GM19240 (cell line): ENCODE measurements around the gene TSPAN1.
A peak's percentile ranks its signal among the peaks of the same experiment; 100 is the strongest.

Experiments used
- DNase-seq: peaks from one replicate; pipeline ENCODE4 v3.0.0; 2011; ENCODE audit warnings: low spot score; ENCODE audit not compliant: insufficient read length

Gene TSPAN1

GRCh38 chr1:46160212-46160611 is 14.7 kb upstream of the TSPAN1 start:
- DNase-seq: no peak

GRCh38 chr1:46166521-46167462 is 8.1 kb upstream of the TSPAN1 start:
- DNase-seq: no peak

- DNase-seq: no peak
Observed at GRCh38 chr1:46168477-46168876, 6.4 kb upstream of the TSPAN1 start.

- no peak for DNase-seq
Observed at GRCh38 chr1:46169811-46170454, 5.0 kb upstream of the TSPAN1 start.

GRCh38 chr1:46171351-46171750 is 3.5 kb upstream of the TSPAN1 start:
- DNase-seq: no peak

GRCh38 chr1:46171871-46172270 is 3.0 kb upstream of the TSPAN1 start:
- DNase-seq: no peak

GRCh38 chr1:46172321-46172720 is 2.6 kb upstream of the TSPAN1 start:
- no peak for DNase-seq

GRCh38 chr1:46173361-46173856 is 1.5 kb upstream of the TSPAN1 start:
- no peak for DNase-seq

- no peak for DNase-seq
Observed at GRCh38 chr1:46175243-46175642, 356 bp downstream of the TSPAN1 start.

- no peak for DNase-seq
Observed at GRCh38 chr1:46176211-46176865, 1.5 kb downstream of the TSPAN1 start, which contains the start of gene P3R3URF. Gene P3R3URF, minus strand, starts transcription at chr1:46176488. Its CDS starts 17 bp downstream, at chr1:46176471.

- peak; percentile 64 for DNase-seq
Observed at GRCh38 chr1:46179138-46180081, 4.5 kb downstream of the TSPAN1 start.

- no peak for DNase-seq
Observed at GRCh38 chr1:46180082-46180616, 5.3 kb downstream of the TSPAN1 start.

- no peak for DNase-seq
Observed at GRCh38 chr1:46181343-46182260, 6.7 kb downstream of the TSPAN1 start.

GRCh38 chr1:46183079-46183847 is 8.4 kb downstream of the TSPAN1 start:
- no peak for DNase-seq

GRCh38 chr1:46183926-46184557 is 9.2 kb downstream of the TSPAN1 start:
- no peak for DNase-seq

- DNase-seq: no peak
Observed at GRCh38 chr1:46184920-46185658, 10.2 kb downstream of the TSPAN1 start.

- no peak for DNase-seq
Observed at GRCh38 chr1:46186076-46186475, 11.2 kb downstream of the TSPAN1 start.
